HG02840 (cell line): ENCODE data around the gene SRSF1.
"Not testable (repeated sequence)": the region's sequence is repeated elsewhere in the genome, so short reads cannot be mapped to it uniquely, and the experiment has no call there.

Experiments used
- ATAC-seq: cut with Tn5 transposase; IDR thresholded peaks from one replicate; pipeline ENCODE4 v1.9.1; 2021; ENCODE audit warnings: mild to moderate bottlenecking, moderate library complexity, moderate number of reproducible peaks; ENCODE audit not compliant: unreplicated experiment, low FRiP score

SRSF1 gene, protein sequence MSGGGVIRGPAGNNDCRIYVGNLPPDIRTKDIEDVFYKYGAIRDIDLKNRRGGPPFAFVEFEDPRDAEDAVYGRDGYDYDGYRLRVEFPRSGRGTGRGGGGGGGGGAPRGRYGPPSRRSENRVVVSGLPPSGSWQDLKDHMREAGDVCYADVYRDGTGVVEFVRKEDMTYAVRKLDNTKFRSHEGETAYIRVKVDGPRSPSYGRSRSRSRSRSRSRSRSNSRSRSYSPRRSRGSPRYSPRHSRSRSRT

GRCh38 chr17:58006924-58007780, at the start of gene SRSF1:
SRSF1 (minus strand) TSS chr17:58007246; CDS start chr17:58007137, 109 bp downstream.
- peak; percentile 87 for ATAC-seq

DNA sequence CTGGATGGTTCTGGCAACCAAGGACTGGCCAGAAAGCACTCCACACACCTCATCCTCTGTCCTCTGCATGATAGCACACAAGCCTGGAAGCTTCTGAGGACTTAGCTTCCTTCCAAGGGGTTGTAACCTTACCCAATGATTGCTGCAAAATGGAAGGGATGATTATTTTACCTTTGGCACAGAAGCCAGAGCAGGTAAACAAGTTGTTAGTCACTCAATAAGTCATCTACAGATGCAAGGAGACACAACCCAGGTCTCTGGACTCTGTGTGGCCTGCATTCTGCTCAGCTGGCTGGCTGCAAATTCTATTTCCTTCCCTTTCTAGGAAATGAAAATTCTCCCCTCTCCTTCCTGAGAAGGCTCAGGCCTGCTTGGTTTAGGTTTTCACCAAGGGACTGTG, 49.4 kb upstream of the SRSF1 start:
- no peak for ATAC-seq

GRCh38 chr17:58054641-58055040, 47.6 kb upstream of the SRSF1 start:
- ATAC-seq: no peak

DNA sequence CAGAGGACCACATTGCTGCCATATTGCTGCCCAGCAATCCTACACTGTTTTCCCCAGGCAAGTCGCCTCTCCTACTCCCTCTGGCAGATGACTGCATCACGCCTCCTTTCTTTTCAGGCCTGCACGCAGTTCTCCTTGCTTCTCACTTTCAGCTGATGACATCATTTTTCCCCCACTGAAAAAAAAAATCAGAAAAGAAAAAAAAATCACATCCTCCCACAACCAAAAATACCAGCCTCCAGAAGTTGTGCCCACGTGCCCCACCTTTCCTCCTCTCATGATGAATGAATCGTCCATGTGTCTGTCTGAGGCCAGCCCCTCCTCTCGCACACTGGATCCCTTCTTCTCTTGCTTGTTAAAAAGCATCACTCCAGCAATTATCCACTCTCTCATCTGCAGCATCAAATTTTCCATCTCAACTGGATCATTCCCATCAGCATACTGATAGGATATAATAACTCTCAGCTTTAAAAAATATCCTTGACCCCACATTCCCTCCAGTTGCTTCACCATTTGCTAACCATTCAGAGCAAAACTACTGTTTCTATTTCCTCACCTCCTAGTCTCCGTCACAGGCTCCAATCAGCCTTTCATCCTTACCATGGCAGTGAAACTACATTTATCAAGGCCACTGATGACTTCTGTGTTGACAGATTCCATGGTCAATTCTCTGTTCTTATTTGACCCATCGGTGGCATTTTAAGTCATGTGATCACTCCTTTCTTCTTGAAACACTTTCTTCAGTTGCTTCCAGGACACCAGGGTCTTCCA, 46.1 kb upstream of the SRSF1 start:
- ATAC-seq: no peak

DNA sequence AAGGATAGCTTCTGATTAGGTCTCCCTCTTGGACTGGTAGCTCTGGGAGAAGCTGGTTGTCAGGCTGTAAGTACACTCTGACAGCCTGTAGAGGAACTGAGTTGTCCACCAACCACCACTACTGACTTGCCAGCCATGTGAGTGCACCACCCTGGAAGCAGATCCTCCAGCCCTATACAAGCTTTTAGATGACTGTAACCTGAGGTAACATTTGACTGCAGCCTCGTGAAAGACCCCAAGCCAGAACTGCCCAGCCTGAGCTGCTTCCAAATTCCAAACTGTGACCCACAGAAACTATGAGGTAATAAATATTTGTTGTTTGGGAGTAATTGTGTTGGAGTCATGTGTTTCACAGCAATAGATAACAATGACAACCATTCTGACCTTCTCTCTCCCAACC, 45.4 kb upstream of the SRSF1 start:
- ATAC-seq: no peak

- no peak for ATAC-seq
Observed at GRCh38 chr17:58051468-58051867, 44.4 kb upstream of the SRSF1 start.

DNA sequence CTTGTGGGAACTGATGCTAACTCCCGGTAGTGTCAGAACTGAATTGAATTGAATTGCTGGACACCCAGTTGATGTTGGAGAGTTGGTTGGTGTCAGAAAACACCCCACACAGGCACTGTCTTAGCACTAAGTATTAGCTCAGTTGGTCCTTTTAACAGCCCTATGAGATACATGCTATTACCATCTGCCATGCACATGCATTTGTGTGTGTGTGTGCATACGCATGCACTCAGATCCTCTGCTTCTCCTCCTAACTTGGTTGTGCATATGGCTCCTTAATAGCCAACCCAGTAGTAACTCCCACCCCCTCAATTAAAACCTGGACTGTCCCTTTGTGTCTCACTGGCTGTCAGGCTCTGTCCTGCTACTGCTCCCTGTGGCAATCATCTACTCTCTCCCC, 43.9 kb upstream of the SRSF1 start:
- no peak for ATAC-seq

DNA sequence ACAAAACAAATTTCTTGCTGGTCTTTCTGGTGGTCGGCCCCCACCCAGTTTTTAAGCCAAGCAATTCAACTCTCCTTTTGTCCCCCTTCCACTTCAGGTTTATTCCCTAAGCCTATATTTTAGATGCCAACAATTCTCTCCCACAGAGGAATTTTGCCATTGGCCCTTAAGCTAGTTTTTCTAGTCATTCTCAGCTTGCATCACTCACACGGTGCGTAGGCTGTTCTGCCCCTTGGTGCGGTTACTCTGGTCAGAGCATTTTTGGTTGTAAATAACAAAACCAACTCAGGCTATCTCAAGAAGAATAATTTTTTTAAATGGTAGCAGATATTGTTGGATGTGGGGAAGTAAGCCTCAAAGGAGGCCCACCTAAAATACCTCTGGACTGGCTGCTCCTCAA, 42.5 kb upstream of the SRSF1 start:
- no peak for ATAC-seq

DNA sequence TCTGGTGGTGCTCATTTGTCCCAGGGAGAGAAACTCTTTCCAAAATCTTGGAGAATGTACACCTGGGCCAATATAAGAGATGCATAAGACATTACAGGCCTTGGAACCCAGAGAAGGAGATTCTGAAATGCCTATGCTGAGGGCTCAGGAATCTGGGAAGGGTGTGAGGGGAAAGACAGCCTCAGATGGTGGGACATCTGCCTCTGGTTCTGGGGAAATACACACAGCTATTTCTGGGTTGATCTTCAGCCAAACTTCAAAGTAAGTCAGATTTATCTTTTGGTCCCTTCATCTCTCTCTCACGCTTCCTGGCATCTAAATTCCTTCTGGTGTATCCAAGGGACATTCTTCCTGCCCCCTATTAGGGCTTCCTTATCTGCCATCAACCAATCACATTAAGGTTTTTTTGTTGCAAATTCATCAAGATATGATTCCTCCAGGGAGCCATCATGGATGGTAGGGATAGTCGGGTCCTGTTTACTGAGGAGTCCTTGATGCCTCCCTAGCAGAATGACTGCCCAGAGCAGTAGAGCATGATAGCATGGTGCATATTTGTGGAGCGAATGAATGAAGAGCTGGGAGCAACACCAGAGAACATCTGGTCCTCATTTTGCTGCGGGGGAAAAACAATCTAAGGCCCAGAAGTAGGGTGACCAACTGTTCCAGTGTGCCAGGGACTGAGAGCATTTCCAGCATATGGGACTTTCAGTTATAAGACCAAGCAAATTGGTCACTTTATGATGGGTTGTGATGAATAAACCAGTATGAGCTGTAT, 40.5 kb upstream of the SRSF1 start:
- ATAC-seq: no peak

DNA sequence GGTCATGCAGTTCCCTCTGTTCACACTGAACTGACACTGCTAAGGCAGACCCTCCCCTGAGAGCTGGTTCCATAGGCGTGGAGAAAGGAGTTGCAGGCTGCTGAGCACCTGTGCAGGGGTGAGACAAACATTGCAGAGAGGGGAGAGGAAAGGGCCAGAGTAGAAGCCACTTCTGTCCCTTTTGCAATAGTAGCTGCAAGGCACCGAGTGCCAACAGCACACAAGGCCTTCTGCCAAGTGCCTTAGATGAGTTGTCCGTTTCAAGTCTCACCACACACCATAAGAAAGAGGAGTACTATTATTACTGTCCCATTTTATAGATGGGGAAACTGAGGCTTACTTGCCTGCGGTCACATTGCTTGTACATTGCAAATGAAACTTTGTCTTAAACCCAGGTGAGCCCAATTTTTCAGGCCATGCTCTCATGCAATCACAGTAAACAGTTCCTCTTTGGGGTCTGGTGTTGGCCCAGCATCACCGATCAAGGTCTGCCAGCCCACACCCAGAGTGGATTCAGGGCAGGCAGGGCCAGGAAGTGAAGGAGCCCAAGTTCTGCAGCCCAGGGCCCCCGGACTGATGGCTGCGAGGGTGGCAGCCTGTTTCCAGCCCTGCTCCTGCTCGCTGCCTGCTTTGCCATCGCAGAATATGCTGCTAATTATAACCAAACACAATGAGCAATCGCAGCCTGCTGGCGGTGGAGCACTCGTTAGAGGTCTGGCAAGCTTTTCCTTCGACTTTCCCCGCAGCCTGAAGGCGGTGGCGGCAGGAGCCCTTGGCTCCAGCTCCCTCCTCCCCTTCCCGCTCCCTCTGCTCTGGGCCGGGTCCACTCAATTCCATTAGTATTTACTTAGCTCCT, 39.4 kb upstream of the SRSF1 start:
- ATAC-seq: no peak

DNA sequence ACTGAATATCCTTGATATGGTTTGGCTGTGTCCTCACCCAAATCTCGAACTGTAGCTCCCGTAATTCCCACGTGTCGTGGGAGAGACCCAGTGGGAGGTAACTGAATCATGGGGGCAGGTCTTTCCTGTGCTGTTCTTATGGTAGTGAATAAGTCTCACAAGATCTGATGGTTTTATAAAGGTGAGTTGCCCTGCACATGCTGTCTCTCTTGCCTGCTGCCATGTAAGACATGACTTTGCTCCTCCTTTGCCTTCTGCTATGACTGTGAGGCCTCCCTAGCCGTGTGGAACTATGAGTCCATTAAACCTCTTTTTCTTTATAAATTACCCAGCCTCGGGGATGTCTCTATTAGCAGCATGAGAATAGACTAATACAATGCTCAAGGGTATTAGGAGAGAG, 37.2 kb upstream of the SRSF1 start:
- not testable (repeated sequence) for ATAC-seq

GRCh38 chr17:58043221-58044181, 36.5 kb upstream of the SRSF1 start:
- ATAC-seq: no peak

DNA sequence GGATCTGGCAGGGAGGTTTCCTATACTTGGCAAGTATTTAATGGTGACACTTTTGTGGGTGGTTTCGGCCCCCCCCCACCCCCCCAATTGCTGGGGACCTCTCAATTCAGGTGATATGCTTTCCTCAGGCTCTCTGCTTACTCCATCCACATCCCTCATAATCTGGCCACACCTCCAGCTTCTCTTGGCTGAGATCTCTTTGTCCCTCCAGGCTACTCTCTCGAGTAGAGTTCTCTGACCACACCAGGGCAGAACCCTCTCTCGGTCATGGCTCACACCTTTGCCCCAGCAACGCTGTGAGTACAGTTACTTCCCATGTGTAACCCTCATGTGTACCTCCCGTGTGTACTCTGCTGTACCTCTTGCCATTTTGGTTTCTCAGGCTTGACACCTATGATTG, 34.1 kb upstream of the SRSF1 start:
- ATAC-seq: no peak

- no peak for ATAC-seq
Observed at GRCh38 chr17:58040386-58040785, 33.3 kb upstream of the SRSF1 start.

- ATAC-seq: no peak
Observed at GRCh38 chr17:58039975-58040374, 32.9 kb upstream of the SRSF1 start.

- no peak for ATAC-seq
Observed at GRCh38 chr17:58032691-58033415, 25.8 kb upstream of the SRSF1 start.

DNA sequence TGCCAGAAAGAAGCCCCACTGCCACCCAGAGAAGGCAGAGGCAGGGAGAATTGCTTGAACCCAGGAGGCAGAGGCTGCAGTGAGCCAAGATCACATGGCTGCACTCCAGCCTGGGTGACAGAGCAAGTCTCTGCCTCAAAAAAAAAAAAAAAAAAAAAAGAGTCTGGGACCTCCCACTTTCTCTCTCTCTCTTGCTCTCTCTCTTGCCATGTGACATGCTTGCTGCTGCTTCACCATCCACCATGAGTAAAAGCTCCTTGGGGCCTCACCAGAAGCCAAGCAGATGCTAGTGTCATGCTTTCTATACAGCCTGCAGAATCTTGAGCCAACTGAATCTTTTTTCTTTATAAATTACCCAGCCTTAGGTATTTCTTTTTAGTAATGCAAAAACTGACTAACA, 21.5 kb upstream of the SRSF1 start:
- no peak for ATAC-seq

GRCh38 chr17:58020401-58020800, 13.4 kb upstream of the SRSF1 start:
- no peak for ATAC-seq
